ENCODE measurements around the gene CNN3.
A peak's percentile ranks its signal among the peaks of the same experiment; 100 is the strongest.

The CNN3 gene

DNA sequence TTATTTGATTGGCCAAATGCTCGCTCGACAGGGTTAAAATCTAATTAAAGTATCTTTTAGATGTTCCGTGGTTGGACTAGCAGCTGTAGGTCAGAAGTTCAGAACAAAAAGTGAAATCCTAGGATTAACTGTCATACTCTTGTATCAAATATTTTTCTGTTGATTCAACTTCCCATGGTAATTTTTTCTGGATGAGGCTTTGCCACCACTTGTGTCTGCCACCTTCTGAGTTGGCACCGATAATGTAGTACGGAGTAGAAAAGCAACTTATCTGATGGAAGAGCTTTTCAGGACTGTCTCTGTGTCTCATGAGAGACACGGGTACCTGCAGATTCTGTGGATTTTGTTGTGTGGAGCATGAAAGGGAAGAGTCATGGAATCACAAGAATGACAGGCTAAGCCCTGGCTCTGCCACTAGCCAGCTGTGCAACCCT is 44.6 kb upstream of the CNN3 start:
- ATAC-seq: peak; percentile 72
- TF ChIP-seq, protein P1, sequence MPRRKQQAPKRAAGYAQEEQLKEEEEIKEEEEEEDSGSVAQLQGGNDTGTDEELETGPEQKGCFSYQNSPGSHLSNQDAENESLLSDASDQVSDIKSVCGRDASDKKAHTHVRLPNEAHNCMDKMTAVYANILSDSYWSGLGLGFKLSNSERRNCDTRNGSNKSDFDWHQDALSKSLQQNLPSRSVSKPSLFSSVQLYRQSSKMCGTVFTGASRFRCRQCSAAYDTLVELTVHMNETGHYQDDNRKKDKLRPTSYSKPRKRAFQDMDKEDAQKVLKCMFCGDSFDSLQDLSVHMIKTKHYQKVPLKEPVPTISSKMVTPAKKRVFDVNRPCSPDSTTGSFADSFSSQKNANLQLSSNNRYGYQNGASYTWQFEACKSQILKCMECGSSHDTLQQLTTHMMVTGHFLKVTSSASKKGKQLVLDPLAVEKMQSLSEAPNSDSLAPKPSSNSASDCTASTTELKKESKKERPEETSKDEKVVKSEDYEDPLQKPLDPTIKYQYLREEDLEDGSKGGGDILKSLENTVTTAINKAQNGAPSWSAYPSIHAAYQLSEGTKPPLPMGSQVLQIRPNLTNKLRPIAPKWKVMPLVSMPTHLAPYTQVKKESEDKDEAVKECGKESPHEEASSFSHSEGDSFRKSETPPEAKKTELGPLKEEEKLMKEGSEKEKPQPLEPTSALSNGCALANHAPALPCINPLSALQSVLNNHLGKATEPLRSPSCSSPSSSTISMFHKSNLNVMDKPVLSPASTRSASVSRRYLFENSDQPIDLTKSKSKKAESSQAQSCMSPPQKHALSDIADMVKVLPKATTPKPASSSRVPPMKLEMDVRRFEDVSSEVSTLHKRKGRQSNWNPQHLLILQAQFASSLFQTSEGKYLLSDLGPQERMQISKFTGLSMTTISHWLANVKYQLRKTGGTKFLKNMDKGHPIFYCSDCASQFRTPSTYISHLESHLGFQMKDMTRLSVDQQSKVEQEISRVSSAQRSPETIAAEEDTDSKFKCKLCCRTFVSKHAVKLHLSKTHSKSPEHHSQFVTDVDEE (CRISPR knock-in tag; IDR thresholded peaks at IDR 0.05): no peak
- TF ChIP-seq ISL1 (CRISPR knock-in tag; IDR thresholded peaks at IDR 0.05): 0 out of 2 replicates have a peak, but pooled peaks have one; percentile 33

DNA sequence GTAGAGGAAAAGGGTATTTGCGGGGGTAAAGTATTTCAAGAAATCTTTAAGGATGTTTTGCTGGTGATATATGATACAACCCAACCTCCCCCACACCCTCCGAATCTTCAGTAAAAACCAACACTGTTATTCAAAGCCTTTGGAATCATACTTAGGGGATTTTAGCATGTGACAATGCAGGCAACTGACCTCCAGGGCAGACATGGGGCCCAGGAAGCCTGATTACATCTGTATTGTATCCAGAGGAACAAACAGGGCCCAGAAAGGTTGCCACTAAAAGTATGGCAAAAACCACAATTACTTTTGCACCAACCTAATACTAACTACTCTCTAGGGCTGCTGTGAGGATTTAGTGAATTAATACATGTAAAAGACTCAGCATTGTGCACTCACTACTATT is 43.9 kb upstream of the CNN3 start:
- TF ChIP-seq ZFP3 (CRISPR knock-in tag; IDR thresholded peaks at IDR 0.05) (peak; percentile 57; the same call in 1 of the 2 replicates), PPARA (CRISPR knock-in tag; IDR thresholded peaks at IDR 0.05; ENCODE audit: borderline replicate concordance) (no peak), SNAI2 (CRISPR knock-in tag; IDR thresholded peaks at IDR 0.05) (no peak), ISL1 (CRISPR knock-in tag; IDR thresholded peaks at IDR 0.05) (no peak)
- ATAC-seq: peak; percentile 42; the same call in 2 of the 3 replicates

DNA sequence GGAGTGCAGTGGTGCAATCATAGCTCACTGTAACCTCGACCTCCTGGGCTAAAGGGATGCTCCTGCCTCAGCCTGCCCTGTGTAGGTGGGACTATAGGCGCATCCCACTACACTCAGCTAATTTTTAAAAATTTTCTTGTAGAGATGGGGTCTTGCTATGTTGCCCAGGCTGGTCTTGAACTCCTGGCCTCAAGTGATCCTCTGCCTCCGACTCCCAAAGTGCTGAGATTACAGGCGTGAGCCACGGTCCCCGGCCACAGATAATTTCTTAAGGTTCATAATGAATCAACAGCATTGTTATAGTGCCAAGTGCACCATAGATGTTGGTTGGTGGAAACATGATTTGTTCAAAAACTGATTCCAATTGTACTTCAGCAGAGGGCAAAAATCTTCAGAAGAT is 42.2 kb upstream of the CNN3 start:
- TF ChIP-seq GLIS3 (CRISPR knock-in tag; IDR thresholded peaks at IDR 0.05) (no peak), RARB (CRISPR knock-in tag; IDR thresholded peaks at IDR 0.05) (no peak), ESRRG (CRISPR knock-in tag; IDR thresholded peaks at IDR 0.05) (no peak), ZNF8 (CRISPR knock-in tag; IDR thresholded peaks at IDR 0.05) (no peak), ZNF70 (CRISPR knock-in tag; IDR thresholded peaks at IDR 0.05) (no peak), BACH2 (CRISPR knock-in tag; IDR thresholded peaks at IDR 0.05; ENCODE audit: borderline replicate concordance) (no peak), ARNTL (CRISPR knock-in tag; IDR thresholded peaks at IDR 0.05; ENCODE audit: borderline replicate concordance, low read depth) (no peak), SNAI2 (CRISPR knock-in tag; IDR thresholded peaks at IDR 0.05) (no peak), ZFP3 (CRISPR knock-in tag; IDR thresholded peaks at IDR 0.05) (no peak), ZFP30 (CRISPR knock-in tag; IDR thresholded peaks at IDR 0.05) (no peak), CSDC2 (CRISPR knock-in tag; IDR thresholded peaks at IDR 0.05) (no peak), TOX (CRISPR knock-in tag; IDR thresholded peaks at IDR 0.05; ENCODE audit: borderline replicate concordance) (no peak), ZC3H10 (CRISPR knock-in tag; IDR thresholded peaks at IDR 0.05) (no peak), ISL1 (CRISPR knock-in tag; IDR thresholded peaks at IDR 0.05) (no peak), PPARA (CRISPR knock-in tag; IDR thresholded peaks at IDR 0.05; ENCODE audit: borderline replicate concordance) (no peak)
- TF ChIP-seq, protein P2, sequence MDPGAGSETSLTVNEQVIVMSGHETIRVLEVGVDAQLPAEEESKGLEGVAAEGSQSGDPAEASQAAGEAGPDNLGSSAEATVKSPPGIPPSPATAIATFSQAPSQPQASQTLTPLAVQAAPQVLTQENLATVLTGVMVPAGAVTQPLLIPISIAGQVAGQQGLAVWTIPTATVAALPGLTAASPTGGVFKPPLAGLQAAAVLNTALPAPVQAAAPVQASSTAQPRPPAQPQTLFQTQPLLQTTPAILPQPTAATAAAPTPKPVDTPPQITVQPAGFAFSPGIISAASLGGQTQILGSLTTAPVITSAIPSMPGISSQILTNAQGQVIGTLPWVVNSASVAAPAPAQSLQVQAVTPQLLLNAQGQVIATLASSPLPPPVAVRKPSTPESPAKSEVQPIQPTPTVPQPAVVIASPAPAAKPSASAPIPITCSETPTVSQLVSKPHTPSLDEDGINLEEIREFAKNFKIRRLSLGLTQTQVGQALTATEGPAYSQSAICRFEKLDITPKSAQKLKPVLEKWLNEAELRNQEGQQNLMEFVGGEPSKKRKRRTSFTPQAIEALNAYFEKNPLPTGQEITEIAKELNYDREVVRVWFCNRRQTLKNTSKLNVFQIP (CRISPR knock-in tag; IDR thresholded peaks at IDR 0.05; ENCODE audit: borderline replicate concordance, low read depth): no peak
- TF ChIP-seq, protein P3, sequence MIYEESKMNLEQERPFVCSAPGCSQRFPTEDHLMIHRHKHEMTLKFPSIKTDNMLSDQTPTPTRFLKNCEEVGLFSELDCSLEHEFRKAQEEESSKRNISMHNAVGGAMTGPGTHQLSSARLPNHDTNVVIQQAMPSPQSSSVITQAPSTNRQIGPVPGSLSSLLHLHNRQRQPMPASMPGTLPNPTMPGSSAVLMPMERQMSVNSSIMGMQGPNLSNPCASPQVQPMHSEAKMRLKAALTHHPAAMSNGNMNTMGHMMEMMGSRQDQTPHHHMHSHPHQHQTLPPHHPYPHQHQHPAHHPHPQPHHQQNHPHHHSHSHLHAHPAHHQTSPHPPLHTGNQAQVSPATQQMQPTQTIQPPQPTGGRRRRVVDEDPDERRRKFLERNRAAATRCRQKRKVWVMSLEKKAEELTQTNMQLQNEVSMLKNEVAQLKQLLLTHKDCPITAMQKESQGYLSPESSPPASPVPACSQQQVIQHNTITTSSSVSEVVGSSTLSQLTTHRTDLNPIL (CRISPR knock-in tag; IDR thresholded peaks at IDR 0.05; ENCODE audit: low read depth): no peak
- TF ChIP-seq, protein P4, sequence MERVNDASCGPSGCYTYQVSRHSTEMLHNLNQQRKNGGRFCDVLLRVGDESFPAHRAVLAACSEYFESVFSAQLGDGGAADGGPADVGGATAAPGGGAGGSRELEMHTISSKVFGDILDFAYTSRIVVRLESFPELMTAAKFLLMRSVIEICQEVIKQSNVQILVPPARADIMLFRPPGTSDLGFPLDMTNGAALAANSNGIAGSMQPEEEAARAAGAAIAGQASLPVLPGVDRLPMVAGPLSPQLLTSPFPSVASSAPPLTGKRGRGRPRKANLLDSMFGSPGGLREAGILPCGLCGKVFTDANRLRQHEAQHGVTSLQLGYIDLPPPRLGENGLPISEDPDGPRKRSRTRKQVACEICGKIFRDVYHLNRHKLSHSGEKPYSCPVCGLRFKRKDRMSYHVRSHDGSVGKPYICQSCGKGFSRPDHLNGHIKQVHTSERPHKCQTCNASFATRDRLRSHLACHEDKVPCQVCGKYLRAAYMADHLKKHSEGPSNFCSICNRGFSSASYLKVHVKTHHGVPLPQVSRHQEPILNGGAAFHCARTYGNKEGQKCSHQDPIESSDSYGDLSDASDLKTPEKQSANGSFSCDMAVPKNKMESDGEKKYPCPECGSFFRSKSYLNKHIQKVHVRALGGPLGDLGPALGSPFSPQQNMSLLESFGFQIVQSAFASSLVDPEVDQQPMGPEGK (CRISPR knock-in tag; IDR thresholded peaks at IDR 0.05; ENCODE audit: borderline replicate concordance): no peak
- TF ChIP-seq, protein P1 (CRISPR knock-in tag; IDR thresholded peaks at IDR 0.05): no peak

More for the DNA sequence above, 42.2 kb upstream of the CNN3 start:
- ATAC-seq: no peak

Data from SK-N-SH treated with all-trans-retinoic acid at 6 μM for 48 hours (cell line).